NT2/D1 (cell line): ENCODE data around the gene IMMT.

ENCODE experiments used
- YY1 ChIP-seq: IDR thresholded peaks from 2 replicates; pipeline ENCODE4 v1.6.1; 2011; ENCODE audit not compliant: insufficient read length, insufficient read depth
- ZNF274 ChIP-seq: IDR thresholded peaks from 2 replicates; pipeline ENCODE4 v1.6.1; 2011; ENCODE audit warnings: mild to moderate bottlenecking, low read depth, low read length

DNA sequence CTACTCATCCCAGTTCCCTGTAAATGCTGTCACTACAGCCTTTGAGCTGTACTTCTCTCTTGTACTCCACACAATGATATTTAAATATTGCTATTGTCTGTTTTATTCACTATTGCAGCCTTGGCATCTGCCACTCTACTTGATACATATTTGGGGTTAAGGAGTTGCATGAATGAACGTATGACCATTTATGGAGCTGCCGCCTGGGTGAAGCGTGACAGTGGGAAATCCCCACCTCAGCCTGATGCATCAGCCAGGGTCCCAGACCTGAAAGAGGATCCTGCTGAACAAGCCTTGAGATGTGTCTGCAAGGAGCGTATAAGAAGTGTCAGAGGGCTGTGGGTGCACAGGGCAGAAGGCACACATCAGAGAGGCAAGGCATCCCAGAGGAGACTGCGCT lies 43.1 kb upstream of the IMMT start:
- TF ChIP-seq YY1 (no peak), ZNF274 (no peak)
